ENCODE results near the gene CELA3A.

CELA3A gene, protein sequence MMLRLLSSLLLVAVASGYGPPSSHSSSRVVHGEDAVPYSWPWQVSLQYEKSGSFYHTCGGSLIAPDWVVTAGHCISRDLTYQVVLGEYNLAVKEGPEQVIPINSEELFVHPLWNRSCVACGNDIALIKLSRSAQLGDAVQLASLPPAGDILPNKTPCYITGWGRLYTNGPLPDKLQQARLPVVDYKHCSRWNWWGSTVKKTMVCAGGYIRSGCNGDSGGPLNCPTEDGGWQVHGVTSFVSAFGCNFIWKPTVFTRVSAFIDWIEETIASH

GRCh38 chr1:22001409-22001808 lies at the start of gene CELA3A:
Gene CELA3A, plus strand, starts transcription at chr1:22001657. Its CDS starts 18 bp downstream, at chr1:22001675.
- no peak for DNase-seq (ENCODE audit: low read depth, low spot score)
- in situ Hi-C loops (cut with HindIII; ENCODE audit: low sequenced_read_pairs), result no loop called here
- no peak within 1 kb of the TSS for H3K4me3 ChIP-seq (ENCODE audit: low read depth, low read length)
- TF ChIP-seq CTCF (IDR thresholded peaks at IDR 0.05; ENCODE audit: low read depth, low read length), result no peak

DNA sequence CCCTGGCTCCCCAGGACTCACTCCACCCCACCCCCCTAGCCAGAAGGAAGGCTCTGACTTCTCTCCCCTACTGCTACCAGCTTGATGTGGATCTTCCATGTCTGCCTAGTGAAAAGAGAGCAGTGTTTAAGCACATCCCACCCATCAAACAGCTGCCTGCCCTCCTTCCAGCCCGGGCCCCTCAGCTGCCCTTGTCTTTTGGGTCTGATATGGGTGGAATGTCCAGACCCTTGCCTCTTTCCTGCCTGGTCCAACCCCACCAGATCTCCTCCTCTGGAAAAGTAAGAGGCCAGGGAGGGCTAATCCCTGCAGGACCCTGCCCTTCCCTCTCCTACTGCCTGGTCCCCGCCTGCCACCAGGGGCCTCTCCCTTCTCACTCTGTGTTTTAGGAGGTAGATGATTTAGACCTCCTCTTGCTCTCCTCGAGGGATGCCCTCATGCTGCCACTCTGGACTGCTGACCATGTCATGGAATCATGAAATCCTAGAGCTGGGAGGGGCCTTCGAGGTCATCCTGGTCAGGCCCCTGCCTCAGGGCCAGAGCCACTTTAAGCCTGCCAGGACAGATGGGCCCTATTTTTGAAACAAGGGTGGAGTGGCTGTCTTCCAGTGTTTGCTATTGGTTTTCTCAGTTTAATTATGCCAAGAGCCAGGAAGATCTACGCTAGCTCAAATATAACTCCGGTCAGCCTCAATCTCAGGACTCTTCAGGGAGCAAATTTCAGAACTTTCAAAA lies 48.5 kb upstream of the CELA3A start:
- TF ChIP-seq CTCF (IDR thresholded peaks at IDR 0.05; ENCODE audit: low read depth, low read length), result no peak
- H3K4me3 ChIP-seq (ENCODE audit: low read depth, low read length), result no peak overlapping the region
- no peak for DNase-seq (ENCODE audit: low read depth, low spot score)
- in situ Hi-C loops (cut with HindIII; ENCODE audit: low sequenced_read_pairs), result no loop called here

DNA sequence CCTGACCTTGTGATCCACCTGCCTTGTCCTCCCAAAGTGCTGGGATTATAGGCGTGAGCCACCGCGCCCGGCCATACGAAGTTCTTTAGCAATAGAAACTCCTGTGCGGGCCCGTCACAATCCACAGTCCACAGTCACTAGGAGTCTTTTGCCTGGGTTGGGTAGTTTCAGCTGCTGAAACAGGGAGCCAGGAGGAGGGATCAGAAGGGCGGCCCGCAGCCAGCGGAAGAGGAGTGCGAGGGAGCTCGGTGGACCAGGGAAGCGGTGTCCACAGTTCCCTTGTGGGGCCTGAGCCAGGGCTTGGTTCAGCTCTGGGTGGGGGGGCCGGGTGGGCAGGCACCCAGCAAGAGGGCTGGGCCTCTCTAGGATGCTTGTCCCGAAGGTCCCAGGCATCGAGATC lies 46.4 kb upstream of the CELA3A start:
- no peak for DNase-seq (ENCODE audit: low read depth, low spot score)
- no peak for TF ChIP-seq CTCF (IDR thresholded peaks at IDR 0.05; ENCODE audit: low read depth, low read length)
- H3K4me3 ChIP-seq (ENCODE audit: low read depth, low read length), result no peak overlapping the region
- in situ Hi-C loops (cut with HindIII; ENCODE audit: low sequenced_read_pairs), result no loop called here

GRCh38 chr1:21955501-21956281 lies 45.8 kb upstream of the CELA3A start:
- no peak for DNase-seq (ENCODE audit: low read depth, low spot score)
- TF ChIP-seq CTCF (IDR thresholded peaks at IDR 0.05; ENCODE audit: low read depth, low read length), result no peak
- in situ Hi-C loops (cut with HindIII; ENCODE audit: low sequenced_read_pairs), result no loop called here
- H3K4me3 ChIP-seq (ENCODE audit: low read depth, low read length), result no peak overlapping the region

DNA sequence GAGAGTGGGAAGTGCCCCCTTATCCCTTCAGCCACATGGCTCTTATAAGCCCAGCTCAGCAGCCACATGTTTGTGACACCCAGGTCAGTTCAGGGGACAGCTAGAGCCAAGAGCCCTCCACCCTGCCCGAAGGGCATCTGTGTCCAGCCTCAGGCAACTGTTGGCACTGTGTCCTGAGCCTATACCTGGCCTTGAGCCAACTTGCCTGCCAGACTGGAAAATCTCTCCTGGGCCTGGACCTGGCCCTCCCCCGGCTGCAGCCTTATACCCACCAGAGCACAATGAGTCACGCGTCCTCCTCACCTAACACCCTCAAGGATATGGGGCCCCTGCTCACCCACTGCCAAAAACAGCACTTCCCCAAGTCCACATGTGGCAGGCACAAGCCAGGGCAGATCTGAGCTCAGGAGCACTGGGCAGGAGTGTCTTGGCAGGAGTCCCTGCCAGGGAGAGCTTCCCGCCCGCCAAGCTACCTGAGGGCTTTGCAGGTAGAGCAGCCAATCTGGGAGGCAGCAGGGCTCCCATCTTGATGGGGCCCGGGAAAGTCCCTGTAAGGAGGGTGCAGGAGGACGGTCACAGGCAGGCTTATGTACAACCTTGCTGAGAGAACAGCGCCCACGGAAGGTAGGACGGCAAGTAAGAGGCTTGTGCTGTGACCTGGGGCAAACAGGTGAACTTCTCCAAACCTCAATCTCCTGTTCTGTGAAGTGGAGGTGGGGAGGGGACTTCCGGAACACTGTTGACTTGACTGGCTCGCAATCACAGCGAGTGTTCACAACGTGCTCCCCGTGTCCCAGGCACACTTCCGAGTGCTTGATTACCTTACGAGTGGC lies 44.5 kb upstream of the CELA3A start:
- no peak for TF ChIP-seq CTCF (IDR thresholded peaks at IDR 0.05; ENCODE audit: low read depth, low read length)
- in situ Hi-C loops (cut with HindIII; ENCODE audit: low sequenced_read_pairs), result no loop called here
- DNase-seq (ENCODE audit: low read depth, low spot score), result peak; percentile 10
- no peak overlapping the region for H3K4me3 ChIP-seq (ENCODE audit: low read depth, low read length)

- in situ Hi-C loops (cut with HindIII; ENCODE audit: low sequenced_read_pairs), result no loop called here
Measured at GRCh38 chr1:21961337-21961736, 40.1 kb upstream of the CELA3A start.

More at GRCh38 chr1:21961337-21961736, 40.1 kb upstream of the CELA3A start:
- H3K4me3 ChIP-seq (ENCODE audit: low read depth, low read length), result no peak overlapping the region
- DNase-seq (ENCODE audit: low read depth, low spot score), result no peak
- no peak for TF ChIP-seq CTCF (IDR thresholded peaks at IDR 0.05; ENCODE audit: low read depth, low read length)
